ENCODE results near the gene TECPR2.

DNA sequence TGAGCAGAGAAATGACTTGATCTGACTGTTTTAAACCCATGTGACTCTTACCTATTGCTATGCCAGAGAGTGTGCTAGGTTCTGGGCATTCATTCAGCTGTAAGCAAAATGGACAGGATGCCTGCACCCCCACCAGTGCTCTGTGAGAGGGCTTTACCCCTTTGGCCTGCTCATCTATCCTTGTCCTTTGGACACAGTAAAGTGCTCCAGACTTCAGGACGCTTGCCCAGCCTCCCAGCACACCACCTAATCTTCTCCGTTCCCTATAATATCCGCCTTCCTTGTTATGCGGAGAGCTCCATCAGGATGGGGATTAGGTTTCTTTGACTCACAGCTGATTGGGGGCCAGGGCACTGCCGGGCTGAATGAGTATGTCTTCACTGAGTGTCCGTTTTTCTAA lies 47.6 kb upstream of the TECPR2 start:
- TF ChIP-seq ESRRA (CRISPR knock-in tag; IDR thresholded peaks at IDR 0.05; ENCODE audit: borderline replicate concordance): no peak
- TF ChIP-seq NR1H2 (CRISPR knock-in tag; IDR thresholded peaks at IDR 0.05): no peak
- TF ChIP-seq NR3C1 (CRISPR knock-in tag; conservative IDR thresholded peaks at IDR 0.05; ENCODE audit: low read depth): no peak
- TF ChIP-seq, protein P1, sequence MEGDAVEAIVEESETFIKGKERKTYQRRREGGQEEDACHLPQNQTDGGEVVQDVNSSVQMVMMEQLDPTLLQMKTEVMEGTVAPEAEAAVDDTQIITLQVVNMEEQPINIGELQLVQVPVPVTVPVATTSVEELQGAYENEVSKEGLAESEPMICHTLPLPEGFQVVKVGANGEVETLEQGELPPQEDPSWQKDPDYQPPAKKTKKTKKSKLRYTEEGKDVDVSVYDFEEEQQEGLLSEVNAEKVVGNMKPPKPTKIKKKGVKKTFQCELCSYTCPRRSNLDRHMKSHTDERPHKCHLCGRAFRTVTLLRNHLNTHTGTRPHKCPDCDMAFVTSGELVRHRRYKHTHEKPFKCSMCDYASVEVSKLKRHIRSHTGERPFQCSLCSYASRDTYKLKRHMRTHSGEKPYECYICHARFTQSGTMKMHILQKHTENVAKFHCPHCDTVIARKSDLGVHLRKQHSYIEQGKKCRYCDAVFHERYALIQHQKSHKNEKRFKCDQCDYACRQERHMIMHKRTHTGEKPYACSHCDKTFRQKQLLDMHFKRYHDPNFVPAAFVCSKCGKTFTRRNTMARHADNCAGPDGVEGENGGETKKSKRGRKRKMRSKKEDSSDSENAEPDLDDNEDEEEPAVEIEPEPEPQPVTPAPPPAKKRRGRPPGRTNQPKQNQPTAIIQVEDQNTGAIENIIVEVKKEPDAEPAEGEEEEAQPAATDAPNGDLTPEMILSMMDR (IDR thresholded peaks at IDR 0.05): no peak
- TF ChIP-seq TEAD1 (CRISPR knock-in tag; IDR thresholded peaks at IDR 0.05): no peak
- TF ChIP-seq, protein P2, sequence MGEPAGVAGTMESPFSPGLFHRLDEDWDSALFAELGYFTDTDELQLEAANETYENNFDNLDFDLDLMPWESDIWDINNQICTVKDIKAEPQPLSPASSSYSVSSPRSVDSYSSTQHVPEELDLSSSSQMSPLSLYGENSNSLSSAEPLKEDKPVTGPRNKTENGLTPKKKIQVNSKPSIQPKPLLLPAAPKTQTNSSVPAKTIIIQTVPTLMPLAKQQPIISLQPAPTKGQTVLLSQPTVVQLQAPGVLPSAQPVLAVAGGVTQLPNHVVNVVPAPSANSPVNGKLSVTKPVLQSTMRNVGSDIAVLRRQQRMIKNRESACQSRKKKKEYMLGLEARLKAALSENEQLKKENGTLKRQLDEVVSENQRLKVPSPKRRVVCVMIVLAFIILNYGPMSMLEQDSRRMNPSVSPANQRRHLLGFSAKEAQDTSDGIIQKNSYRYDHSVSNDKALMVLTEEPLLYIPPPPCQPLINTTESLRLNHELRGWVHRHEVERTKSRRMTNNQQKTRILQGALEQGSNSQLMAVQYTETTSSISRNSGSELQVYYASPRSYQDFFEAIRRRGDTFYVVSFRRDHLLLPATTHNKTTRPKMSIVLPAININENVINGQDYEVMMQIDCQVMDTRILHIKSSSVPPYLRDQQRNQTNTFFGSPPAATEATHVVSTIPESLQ (CRISPR knock-in tag; IDR thresholded peaks at IDR 0.05): no peak
- no peak for TF ChIP-seq NFE2L1 (CRISPR knock-in tag; IDR thresholded peaks at IDR 0.05)
- no peak for TF ChIP-seq NR2C2 (CRISPR knock-in tag; IDR thresholded peaks at IDR 0.05)
- no peak for TF ChIP-seq ZNF423 (CRISPR knock-in tag; IDR thresholded peaks at IDR 0.05)
- TF ChIP-seq SP1 (CRISPR knock-in tag; conservative IDR thresholded peaks at IDR 0.05): no peak
- TF ChIP-seq, protein P3, sequence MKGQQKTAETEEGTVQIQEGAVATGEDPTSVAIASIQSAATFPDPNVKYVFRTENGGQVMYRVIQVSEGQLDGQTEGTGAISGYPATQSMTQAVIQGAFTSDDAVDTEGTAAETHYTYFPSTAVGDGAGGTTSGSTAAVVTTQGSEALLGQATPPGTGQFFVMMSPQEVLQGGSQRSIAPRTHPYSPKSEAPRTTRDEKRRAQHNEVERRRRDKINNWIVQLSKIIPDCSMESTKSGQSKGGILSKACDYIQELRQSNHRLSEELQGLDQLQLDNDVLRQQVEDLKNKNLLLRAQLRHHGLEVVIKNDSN (CRISPR knock-in tag; IDR thresholded peaks at IDR 0.05): no peak
